ENCODE data around the gene NDC80.
"Not testable (repeated sequence)": the region's sequence is repeated elsewhere in the genome, so short reads cannot be mapped to it uniquely, and the experiment has no call there.

The NDC80 gene

GRCh38 chr18:2571200-2572170, at the start of gene NDC80, which contains the start of gene METTL4:
Gene NDC80, plus strand, starts transcription at chr18:2571557. Its CDS starts 1,429 bp downstream, at chr18:2572986.
Gene METTL4, minus strand, starts transcription at chr18:2571505. Its CDS starts 4,289 bp downstream, at chr18:2567216.
- DNase-seq = peak; percentile 64 to 92 (median 84)
- intact Hi-C loops (cut with DNase I) = loop anchor here (5.0 kb wide), 1 partner anchor 86 kb away; the partner anchor contains the start of gene SMCHD1

- intact Hi-C loops (cut with DNase I) = no loop called here
- no peak for DNase-seq
These were observed 49.2 kb upstream of the NDC80 start for GRCh38 chr18:2522112-2522511.

GRCh38 chr18:2524794-2525198, 46.6 kb upstream of the NDC80 start:
- intact Hi-C loops (cut with DNase I); DNase-seq: not testable (repeated sequence)

- intact Hi-C loops (cut with DNase I) = no loop called here
- no peak for DNase-seq
These were observed 45.0 kb upstream of the NDC80 start for GRCh38 chr18:2526329-2526728.

- no peak for DNase-seq
- intact Hi-C loops (cut with DNase I) = no loop called here
These were observed 42.2 kb upstream of the NDC80 start for GRCh38 chr18:2529154-2529553.

GRCh38 chr18:2531751-2532150, 39.6 kb upstream of the NDC80 start:
- DNase-seq = no peak
- intact Hi-C loops (cut with DNase I) = loop anchor here (10.0 kb wide), 1 partner anchor 427 kb away; no protein-coding TSS in a partner anchor

GRCh38 chr18:2532797-2533196, 38.6 kb upstream of the NDC80 start:
- intact Hi-C loops (cut with DNase I) = loop anchor here (10.0 kb wide), 1 partner anchor 428 kb away; no protein-coding TSS in a partner anchor
- no peak for DNase-seq

GRCh38 chr18:2534906-2535305, 36.5 kb upstream of the NDC80 start:
- no peak for DNase-seq
- intact Hi-C loops (cut with DNase I) = loop anchor here (10.0 kb wide), 1 partner anchor 430 kb away; no protein-coding TSS in a partner anchor

- DNase-seq = no peak
These were observed 35.9 kb upstream of the NDC80 start for GRCh38 chr18:2535419-2535910.

GRCh38 chr18:2536063-2536462, 35.3 kb upstream of the NDC80 start:
- no peak for DNase-seq
- intact Hi-C loops (cut with DNase I) = loop anchor here (10.0 kb wide), 1 partner anchor 431 kb away; no protein-coding TSS in a partner anchor

More at GRCh38 chr18:2535419-2535910, 35.9 kb upstream of the NDC80 start:
- intact Hi-C loops (cut with DNase I) = loop anchor here (10.0 kb wide), 1 partner anchor 431 kb away; no protein-coding TSS in a partner anchor

- intact Hi-C loops (cut with DNase I) = loop anchor here (10.0 kb wide), 1 partner anchor 432 kb away; no protein-coding TSS in a partner anchor
- no peak for DNase-seq
These were observed 34.9 kb upstream of the NDC80 start for GRCh38 chr18:2536493-2536892.

- no peak for DNase-seq
- intact Hi-C loops (cut with DNase I) = loop anchor here (10.0 kb wide), 1 partner anchor 432 kb away; no protein-coding TSS in a partner anchor
These were observed 34.1 kb upstream of the NDC80 start for GRCh38 chr18:2537296-2537695.

- intact Hi-C loops (cut with DNase I) = loop anchor here (10.0 kb wide), 1 partner anchor 433 kb away; no protein-coding TSS in a partner anchor
- DNase-seq = peak in 24 of 42 donors; percentile 10 to 63 (median 33)
These were observed 33.1 kb upstream of the NDC80 start for GRCh38 chr18:2538236-2538635.

- intact Hi-C loops (cut with DNase I) = loop anchor here (10.0 kb wide), 1 partner anchor 434 kb away; no protein-coding TSS in a partner anchor
- DNase-seq = no peak
These were observed 32.5 kb upstream of the NDC80 start for GRCh38 chr18:2538844-2539243.

GRCh38 chr18:2540575-2540974, 30.8 kb upstream of the NDC80 start:
- intact Hi-C loops (cut with DNase I) = loop anchor here (10.0 kb wide), 1 partner anchor 206 kb away; no protein-coding TSS in a partner anchor
- no peak for DNase-seq

GRCh38 chr18:2541925-2542563, 29.3 kb upstream of the NDC80 start:
- intact Hi-C loops (cut with DNase I) = loop anchor here (10.0 kb wide), 1 partner anchor 207 kb away; no protein-coding TSS in a partner anchor
- not testable (repeated sequence) for DNase-seq

- no peak for DNase-seq
- intact Hi-C loops (cut with DNase I) = loop anchor here (10.0 kb wide), 1 partner anchor 210 kb away; no protein-coding TSS in a partner anchor
These were observed 26.2 kb upstream of the NDC80 start for GRCh38 chr18:2545155-2545554.

- DNase-seq = peak in 1 of 42 donors; percentile 12
- intact Hi-C loops (cut with DNase I) = loop anchor here (10.0 kb wide), 1 partner anchor 213 kb away; no protein-coding TSS in a partner anchor
These were observed 23.8 kb upstream of the NDC80 start for GRCh38 chr18:2547477-2548087.
